Sigmoid colon (tissue), 4 donors: ENCODE data around the gene CAVIN4.

Experiments used
- CTCF ChIP-seq, 4 experiments: fragments of 450-650 bp in 3 of 4; fragments of 200-600 bp in 1 of 4; IDR thresholded peaks; one replicate each; pipeline ENCODE4 v1.5.1; 2016 to 2019; ENCODE audit warnings: antibody characterized with exemption in 4 of 4, mild to moderate bottlenecking in 3 of 4, moderate library complexity in 2 of 4
- POLR2A ChIP-seq, 2 donors: fragments of 450-650 bp; IDR thresholded peaks; one replicate each; pipeline ENCODE4 v1.6.1; 2016; ENCODE audit warnings: antibody characterized with exemption in 2 of 2, mild to moderate bottlenecking in 2 of 2, moderate library complexity in 2 of 2
- POLR2AphosphoS5 ChIP-seq, 4 donors: sonication (generic); formaldehyde crosslinking; IDR thresholded peaks; one replicate each; pipeline ENCODE4 v1.6.1; 2017; ENCODE audit warnings: antibody characterized with exemption in 4 of 4

DNA sequence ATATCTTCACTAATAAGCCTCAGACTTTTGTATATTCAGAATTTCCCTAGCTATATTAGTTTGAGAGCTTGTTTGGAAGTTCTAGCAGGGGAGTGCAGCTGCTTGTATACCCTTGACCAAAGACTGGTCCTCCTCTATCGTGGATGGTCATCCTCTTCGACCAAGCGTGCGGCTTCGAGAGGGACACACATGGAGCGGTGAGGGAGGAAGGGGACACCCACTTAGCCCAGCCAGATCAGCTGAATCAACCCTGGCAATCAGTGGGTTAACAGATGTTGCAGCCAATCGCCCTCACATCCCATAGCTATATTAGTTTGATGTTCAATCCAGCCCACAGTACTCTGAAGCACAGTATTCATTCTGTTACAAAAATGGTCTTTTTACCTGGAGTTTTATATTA lies 3.2 kb downstream of the CAVIN4 start:
- no peak for TF ChIP-seq CTCF (IDR thresholded peaks at IDR 0.05)
- no peak for TF ChIP-seq POLR2A (IDR thresholded peaks at IDR 0.05)
- no peak for TF ChIP-seq POLR2AphosphoS5 (IDR thresholded peaks at IDR 0.05)
